ENCODE data around the gene MEPCE.
"Not testable (repeated sequence)": the region's sequence is repeated elsewhere in the genome, so short reads cannot be mapped to it uniquely, and the experiment has no call there.

MEPCE gene

DNA sequence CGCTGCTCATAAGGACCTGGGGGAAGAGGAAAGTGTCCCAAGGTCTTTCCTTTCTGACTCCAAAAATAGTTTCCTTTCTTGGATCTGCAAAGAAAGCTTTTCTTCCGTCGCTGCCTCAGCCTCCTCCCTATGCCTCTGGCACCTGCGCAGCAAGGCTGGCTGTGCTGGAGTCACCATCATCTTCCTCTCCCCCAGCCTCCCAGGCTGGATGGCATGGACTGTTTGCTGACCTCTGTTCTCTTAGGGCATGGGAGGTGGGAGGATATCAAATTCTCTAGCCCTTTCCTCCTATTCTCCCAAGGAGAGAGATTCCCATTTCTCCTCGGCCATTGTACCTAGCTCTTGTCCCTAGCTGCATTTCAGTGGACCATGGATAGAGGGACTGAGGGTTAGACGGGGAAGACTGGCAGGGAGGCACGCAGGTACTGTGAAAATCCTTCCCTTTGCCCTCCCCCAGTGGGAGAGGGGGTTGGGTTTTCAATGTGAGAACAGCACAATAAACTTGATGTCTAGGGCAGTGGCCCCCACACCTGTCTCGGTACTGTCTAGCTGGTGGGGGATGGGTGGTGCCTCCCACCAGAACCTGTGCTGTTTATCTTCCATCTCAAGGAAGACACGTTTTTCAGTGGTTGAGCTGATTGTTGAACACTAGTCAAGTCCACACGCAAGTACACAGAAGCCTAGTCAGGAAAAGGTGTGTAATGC lies 4.1 kb downstream of the MEPCE start:
- no peak for DNase-seq (ENCODE audit: low read depth in 2 of 2)

GRCh38 chr7:100434297-100435144 lies 4.9 kb downstream of the MEPCE start:
- DNase-seq (ENCODE audit: low read depth in 2 of 2) = no peak

GRCh38 chr7:100435401-100436304 lies 6.0 kb downstream of the MEPCE start:
- no peak for DNase-seq (ENCODE audit: low read depth in 2 of 2)

GRCh38 chr7:100437150-100438100 lies 7.8 kb downstream of the MEPCE start:
- DNase-seq (ENCODE audit: low read depth in 2 of 2) = no peak

- DNase-seq (ENCODE audit: low read depth in 2 of 2) = no peak
These were observed 8.5 kb downstream of the MEPCE start for GRCh38 chr7:100438172-100438571.

DNA sequence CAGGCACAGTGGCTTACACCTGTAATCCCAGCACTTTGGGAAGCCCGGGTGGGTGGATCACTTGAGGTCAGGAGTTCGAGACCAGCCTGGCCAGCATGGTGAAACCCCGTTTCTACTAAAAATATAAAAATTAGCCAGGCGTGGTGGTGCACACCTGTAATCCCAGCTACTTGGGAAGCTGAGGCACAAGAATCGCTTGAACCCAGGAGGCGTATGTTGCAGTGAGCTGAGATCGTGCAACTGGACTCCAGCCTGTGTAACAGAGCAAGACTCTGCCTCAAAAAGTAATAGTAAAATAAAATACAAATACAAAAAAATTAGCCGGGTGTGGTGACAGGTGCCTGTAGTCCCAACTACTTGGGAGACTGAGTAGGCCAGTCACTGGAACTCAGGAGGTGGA lies 9.1 kb downstream of the MEPCE start:
- DNase-seq (ENCODE audit: low read depth in 2 of 2) = not testable (repeated sequence)

DNA sequence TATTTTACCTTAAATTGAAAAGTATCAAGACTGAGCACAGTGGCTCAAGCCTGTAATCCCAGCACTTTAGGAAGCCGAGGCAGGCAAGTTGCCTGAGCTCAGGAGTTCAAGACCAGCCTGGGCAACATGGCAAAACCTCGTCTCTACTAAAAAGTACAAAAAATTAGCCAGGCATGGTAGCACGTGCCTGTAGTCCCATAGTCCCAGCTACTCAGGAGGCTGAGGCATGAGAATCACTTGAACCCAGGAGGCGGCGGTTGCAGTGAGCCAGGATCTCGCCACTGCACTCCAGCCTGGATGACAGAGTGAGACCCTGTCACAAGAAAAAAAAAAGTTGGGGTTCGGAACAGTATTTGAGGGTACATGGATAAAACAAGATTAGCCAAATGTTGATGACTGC lies 9.6 kb downstream of the MEPCE start:
- not testable (repeated sequence) for DNase-seq (ENCODE audit: low read depth in 2 of 2)

DNA sequence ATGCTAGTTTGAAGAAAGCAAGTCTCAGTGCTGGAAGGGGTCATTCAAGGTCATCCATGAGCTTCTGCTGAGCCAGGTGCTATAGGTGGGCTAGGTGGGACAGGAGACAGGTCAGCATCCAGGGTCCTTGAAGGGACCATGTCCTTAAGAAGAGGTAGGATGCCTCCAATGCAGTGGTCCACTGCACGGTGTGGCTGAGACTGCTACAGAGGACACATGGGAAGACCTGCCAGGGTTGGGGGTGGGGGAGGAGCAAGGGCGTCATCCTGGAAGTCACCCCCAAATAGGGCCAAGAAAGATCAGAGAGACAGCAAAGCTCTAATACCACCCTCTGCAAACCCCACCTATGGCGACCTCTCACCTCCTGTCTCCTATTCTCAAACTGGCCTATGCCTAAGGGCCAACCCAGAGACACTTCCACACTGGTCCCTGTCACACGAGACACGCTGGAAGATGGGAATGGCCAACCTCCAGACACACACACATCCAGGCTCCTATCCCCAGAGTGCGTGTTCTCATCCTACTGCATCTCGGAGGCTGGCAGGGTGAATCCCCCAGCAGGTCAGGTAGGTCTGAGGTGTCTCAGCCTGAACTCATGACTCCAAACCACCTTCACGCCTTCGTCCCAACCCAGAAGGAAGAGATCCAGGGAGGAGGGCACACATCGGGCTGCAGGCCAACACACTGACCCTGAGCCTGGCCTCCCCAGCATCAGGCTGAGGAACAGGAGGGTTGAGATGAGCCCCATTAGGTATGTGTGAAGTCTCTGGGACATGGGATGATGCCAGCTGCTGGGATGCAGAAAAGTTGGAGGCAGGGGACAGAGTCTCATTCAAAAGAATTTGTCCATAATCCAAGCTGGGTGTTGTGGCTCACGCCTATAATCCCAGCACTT lies 12.3 kb downstream of the MEPCE start:
- no peak for DNase-seq (ENCODE audit: low read depth in 2 of 2)

DNA sequence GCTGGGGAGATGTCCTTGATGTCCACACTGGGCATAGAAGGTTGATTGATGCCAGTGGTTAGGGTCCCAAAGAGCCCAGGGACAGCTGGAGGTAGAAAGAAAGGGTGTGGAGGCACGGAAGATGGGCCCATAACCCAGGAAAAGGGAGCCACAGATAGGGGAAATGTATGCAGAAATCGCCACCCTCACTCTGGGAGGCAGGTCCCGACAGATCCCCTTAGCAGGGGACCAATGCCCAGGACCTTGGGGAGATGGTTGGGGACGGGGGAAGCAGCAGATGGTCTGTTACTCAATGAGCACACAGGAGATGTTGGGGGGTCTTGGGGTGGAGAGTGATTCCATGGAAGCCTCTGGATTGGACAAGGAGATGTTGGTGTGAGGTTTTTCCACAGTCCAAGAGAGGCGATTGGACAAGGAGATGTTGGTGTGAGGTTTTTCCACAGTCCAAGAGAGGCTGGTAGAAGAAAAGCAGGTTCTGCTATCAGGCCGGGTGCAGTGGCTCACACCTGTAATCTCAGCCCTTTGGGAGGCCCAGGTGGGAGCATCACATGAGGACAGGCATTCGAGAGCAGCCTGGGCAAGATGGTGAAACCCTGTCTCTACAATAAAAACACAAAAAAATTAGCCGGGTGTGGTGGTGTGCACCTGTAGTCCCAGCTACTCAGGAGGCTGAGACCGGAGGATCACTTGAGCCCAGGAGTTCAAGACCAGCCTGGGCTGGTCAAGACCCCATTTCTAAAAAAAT lies 13.6 kb downstream of the MEPCE start:
- no peak for DNase-seq (ENCODE audit: low read depth in 2 of 2)

GRCh38 chr7:100444311-100445278 lies 15.0 kb downstream of the MEPCE start:
- no peak for DNase-seq (ENCODE audit: low read depth in 2 of 2)

GRCh38 chr7:100446040-100446439 lies 16.4 kb downstream of the MEPCE start:
- no peak for DNase-seq (ENCODE audit: low read depth in 2 of 2)

DNA sequence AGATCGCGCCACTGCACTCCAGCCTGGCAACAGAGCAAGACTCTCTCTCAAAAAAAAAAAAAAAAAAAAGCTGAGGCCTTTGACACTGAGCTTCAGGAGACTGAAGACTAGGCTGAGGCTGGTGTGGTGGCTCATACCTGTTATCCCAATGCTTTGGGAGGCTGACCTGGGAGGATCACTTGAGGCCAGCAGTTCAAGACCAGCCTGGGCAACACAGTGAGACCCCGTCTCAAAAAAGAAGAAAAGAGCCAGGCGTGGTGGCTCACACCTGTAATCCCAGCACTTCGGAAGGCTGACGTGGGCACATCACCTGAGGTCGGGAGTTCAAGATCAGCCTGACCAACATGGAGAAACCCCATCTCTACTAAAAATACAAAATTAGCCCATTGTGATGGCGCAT lies 17.7 kb downstream of the MEPCE start:
- not testable (repeated sequence) for DNase-seq (ENCODE audit: low read depth in 2 of 2)

DNA sequence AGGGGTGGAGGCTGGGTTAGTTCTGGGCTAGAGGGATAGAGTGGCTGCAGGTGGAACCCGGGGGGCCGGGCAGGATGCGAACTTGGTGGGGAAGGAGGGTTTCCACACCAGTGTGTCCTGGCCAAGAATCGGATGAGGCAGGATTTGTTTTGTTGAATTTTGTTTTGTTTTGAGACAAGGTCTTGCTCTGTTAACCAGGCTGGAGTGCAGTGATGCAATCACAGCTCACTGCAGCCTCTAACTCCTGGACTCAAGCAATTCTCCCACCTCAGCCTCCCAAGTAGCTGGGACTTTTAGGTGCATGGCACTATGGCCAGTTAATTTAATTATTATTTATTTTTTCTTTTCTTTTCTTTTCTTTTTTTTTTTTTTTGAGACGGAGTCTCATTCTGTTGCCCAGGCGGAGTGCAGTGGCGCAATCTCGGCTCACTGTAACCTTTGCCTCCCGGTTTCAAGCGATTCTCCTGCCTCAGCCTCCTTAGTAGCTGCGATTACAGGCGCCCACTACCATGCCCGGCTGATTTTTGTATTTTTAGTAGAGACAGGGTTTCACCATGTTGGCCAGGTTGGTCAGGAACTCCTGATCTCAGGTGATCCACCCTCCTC lies 19.7 kb downstream of the MEPCE start:
- no peak for DNase-seq (ENCODE audit: low read depth in 2 of 2)

- no peak for DNase-seq (ENCODE audit: low read depth in 2 of 2)
These were observed 22.9 kb downstream of the MEPCE start for GRCh38 chr7:100452513-100452912.

- DNase-seq (ENCODE audit: low read depth in 2 of 2) = not testable (repeated sequence)
These were observed 24.2 kb downstream of the MEPCE start for GRCh38 chr7:100453854-100454253.

DNA sequence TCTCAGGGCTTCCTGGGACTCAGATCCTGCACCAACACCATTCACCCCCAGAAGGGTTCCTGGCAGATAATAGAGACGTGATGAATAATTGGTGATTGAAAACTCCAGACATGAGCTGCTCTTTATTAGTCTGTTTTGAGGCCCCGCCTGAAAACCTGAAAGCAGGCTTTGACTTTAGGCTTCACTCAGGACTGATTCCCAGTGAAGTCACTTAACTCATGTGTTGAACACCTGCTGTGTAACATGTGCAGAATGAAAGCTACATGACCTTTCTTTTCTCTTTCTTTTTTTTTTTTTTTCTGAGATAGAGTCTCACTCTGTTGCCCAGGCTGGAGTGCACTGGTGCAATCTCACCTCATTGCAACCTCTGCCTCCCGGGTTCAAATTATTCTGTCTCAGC lies 25.6 kb downstream of the MEPCE start:
- no peak for DNase-seq (ENCODE audit: low read depth in 2 of 2)

- no peak for DNase-seq (ENCODE audit: low read depth in 2 of 2)
These were observed 26.9 kb downstream of the MEPCE start for GRCh38 chr7:100456562-100456961.

GRCh38 chr7:100457033-100457432 lies 27.4 kb downstream of the MEPCE start:
- no peak for DNase-seq (ENCODE audit: low read depth in 2 of 2)

All from activated CD4-positive, alpha-beta T cell treated with anti-CD3 and anti-CD28 coated beads for 24 hours (primary cell).